Activated T-helper 9 cell treated with anti-CD3 and anti-CD28 coated beads, Interleukin-2, amount 50 U/mL, for 16 hours (primary cell): ENCODE data around the gene CPZ.

Experiments
- DNase-seq: peaks from one replicate; pipeline ENCODE4 v3.0.0-alpha.2; 2020; ENCODE audit warnings: low read depth

The CPZ gene

DNA sequence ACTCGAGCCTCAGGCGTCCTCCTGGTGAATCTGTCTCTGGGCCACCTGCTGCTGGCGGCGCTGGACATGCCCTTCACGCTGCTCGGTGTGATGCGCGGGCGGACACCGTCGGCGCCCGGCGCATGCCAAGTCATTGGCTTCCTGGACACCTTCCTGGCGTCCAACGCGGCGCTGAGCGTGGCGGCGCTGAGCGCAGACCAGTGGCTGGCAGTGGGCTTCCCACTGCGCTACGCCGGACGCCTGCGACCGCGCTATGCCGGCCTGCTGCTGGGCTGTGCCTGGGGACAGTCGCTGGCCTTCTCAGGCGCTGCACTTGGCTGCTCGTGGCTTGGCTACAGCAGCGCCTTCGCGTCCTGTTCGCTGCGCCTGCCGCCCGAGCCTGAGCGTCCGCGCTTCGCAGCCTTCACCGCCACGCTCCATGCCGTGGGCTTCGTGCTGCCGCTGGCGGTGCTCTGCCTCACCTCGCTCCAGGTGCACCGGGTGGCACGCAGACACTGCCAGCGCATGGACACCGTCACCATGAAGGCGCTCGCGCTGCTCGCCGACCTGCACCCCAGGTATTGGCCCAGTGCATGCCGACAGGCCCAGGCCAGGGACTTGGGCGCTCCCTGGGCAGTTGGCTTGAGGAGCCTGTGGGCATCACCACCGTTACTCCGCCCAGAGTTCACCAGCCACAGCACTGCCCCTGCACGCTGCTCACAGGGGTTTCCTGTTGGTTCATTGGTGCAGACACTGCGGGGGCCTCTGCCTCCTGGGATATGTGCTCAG, 11.3 kb upstream of the CPZ start:
- no peak for DNase-seq

- no peak for DNase-seq
Observed at GRCh38 chr4:8582016-8582415, 10.5 kb upstream of the CPZ start.

- no peak for DNase-seq
Observed at GRCh38 chr4:8582436-8582835, 10.1 kb upstream of the CPZ start.

- no peak for DNase-seq
Observed at GRCh38 chr4:8582941-8583654, 9.5 kb upstream of the CPZ start.

- DNase-seq = no peak
Observed at GRCh38 chr4:8583655-8584025, 8.9 kb upstream of the CPZ start.

DNA sequence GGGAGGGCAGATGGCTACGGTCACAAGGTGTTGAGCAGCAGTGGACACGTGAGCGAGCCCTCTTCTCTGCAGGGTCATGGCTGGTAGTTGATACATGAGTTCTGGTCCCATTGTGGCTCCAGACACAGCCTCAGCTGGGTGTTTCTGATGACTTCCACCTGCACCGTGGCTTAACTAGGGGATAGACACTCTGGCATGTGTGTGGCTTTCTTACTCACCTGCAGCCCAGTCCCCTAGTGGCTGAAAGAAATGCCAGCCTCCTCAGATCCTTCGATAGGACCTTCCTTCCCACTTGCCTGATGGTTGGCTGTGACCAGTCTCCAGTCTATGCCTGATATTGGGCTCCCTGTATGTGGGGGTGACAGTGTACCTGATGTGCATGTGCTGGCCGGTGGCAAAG, 7.4 kb upstream of the CPZ start:
- DNase-seq = no peak

GRCh38 chr4:8585721-8586212, 6.8 kb upstream of the CPZ start:
- DNase-seq = no peak

GRCh38 chr4:8586246-8586645, 6.3 kb upstream of the CPZ start:
- DNase-seq = no peak

- DNase-seq = no peak
Observed at GRCh38 chr4:8586671-8587468, 5.7 kb upstream of the CPZ start.

DNA sequence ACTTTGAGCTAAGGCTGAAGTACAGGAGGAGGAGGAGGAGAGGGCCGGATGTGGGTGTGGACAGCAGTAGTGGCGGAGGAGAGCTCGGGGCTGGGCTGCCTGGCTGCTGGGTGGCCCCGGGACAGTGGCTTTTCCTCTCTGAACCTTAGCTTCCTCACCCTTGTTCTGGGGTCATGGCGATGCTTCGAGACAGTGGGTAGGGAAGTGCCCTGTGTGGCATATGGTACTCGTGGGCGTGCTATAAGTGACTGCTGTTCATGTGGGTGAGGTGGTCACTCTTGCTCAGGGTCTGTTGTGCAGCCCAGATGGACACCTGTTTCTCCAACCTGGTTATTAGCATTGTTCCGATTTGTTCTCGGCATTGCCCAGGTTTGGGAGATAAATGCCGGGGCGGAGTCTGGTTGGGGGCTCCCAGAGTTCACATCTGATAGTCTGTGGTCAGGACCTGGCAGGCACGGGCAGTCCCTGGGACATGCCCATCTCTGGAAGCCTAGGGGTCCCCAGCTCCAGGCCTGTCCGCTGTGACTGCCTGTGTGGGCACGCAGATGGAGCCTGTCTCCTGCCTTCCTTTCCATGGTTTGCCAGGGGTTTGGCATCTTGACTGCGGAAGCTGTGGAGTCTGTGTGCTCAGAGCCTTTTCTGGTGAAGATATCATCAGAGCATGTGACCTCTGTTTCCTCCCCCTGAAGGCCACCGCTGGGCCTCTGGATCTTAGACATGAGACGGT, 4.9 kb upstream of the CPZ start:
- no peak for DNase-seq

GRCh38 chr4:8588196-8588470, 4.4 kb upstream of the CPZ start:
- DNase-seq = no peak

- DNase-seq = no peak
Observed at GRCh38 chr4:8589336-8589735, 3.2 kb upstream of the CPZ start.

- DNase-seq = no peak
Observed at GRCh38 chr4:8589823-8590545, 2.6 kb upstream of the CPZ start.

DNA sequence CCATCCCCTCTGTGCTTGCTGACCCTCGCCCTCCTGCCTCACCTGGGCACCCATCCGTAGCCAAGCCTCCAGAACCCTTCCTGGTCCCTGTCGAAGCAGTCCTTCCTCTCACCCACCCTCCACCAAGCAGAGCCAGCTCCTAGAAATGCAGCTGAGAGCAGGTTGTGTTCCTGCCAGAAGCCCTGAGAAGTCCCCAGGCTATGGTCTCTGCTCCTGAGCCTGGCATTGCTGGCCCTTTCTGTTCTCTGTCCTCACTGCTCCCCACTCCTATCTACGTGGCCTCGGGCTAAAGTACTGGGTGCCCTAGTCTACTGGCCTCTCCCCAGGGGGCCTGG, 2.1 kb upstream of the CPZ start:
- no peak for DNase-seq

GRCh38 chr4:8591114-8591513, 1.5 kb upstream of the CPZ start:
- no peak for DNase-seq

DNA sequence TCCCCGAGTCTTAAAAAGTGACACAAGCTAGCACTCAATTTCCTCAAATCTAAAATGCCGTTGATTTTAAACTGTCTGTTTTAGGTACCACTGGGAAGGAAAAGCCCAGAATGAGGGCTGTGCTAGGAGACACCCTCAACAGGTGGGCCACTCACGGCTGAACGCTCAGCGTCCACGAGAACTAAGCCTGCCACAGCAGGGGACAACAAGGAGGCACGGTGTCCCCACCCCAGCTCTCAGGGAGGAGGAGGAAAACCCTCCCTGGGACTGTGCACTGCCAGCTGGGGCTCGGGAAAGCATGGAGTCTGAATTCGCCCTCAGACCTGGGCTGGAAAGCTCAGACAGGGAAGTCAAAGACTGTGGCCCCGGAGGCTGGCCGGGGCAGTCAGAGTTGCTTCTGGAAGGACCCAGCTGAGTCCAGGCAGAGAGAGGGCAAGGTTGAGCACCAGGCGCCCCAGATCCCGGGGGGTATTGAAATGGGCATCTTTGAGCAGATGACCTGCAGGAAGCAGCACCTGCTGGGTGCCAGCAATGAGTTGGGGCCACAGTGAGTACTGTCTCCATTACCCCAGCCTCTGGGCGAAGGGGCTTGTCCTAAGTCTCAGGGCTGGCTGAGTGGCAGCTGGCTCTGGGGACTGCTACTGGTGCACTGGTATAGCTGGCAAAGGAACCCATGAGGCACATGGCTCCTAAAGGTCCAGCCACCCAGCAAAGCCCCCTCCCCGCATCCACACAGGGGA, 769 bp upstream of the CPZ start:
- DNase-seq = no peak

DNA sequence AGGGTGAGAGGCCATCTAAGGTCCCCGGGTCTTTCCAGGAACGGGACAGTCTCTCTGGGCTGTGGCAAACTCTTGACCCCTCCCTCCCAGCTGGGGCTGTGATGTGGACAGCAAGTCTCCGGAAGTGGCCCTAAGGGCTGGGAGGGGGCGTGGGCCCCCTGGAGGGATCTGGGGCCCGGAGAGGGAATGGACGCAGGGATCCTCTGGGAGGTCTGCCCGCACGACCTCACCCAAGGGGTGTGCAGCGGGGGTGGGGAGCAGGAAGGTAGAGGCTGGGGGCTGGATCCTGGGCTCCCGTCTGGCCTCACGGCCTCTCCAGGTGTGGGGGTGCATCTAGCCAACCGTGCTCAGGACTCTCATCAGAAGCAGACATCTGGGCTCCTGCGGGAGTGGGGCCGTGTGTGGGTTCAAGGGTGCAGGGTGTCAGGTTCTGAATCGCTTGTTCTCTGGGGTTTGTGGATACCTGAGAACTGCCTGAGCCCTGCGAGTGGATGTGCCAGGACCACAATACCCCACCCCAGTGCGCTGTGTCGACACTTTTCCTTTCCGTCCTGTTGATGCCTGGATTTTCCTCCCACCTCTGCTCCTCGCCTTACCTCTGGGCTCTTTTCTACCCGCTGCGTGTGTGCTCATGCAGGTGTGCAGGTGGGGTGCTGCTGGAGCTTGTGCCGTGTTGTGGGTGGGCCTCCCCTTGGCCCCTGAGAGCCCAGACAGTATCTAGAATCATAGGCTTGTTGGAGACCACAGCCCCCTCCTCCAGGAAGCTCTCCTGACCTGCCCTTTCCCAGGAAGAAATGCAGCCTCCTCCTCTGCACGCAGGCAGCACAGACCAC, 915 bp downstream of the CPZ start:
- no peak for DNase-seq

DNA sequence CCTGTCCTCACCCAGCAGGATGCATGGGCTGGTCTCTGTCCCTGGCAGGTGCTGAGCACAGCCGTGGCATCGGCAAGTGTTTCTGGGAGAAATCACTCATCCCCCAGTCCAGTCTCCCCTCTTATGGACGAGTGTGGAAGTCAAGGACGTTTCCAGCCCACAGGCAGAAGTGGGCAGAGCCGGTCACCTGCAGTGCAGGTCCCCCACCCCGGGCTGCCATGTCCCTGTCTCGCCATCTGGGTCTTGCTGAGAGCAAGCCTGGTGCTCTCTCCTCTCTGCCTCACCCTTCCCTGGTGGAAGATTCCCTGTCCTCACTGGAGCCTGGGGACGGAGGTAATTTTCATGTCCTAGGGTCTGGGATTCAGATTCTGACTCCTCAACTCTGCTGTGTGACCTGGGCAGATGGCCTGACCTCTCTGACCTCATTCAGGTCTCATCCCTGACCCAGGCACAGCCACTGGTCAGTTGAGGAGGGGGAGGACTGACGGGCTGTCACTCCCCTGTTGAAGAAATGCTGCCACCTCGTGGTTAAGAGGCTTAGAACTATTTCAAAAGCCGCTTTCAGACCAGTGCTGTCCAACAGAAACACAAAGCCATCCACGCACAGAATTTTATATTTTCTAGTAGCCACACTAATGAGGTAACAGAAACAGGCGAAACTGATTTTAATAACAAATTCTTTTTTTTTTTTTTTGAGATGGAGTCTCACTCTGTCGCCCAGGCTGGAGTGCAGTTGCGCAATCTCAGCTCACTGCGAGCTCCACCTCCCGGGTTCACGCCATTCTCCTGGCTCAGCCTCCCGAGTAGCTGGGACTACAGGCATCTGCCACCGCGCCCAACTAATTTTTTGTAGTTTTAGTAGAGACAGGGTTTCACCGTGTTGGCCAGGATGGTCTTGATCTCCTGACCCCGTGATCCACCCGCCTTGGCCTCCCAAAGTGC, 1.8 kb downstream of the CPZ start:
- no peak for DNase-seq
